ENCODE measurements around the gene PGAP3.

The PGAP3 gene

GRCh38 chr17:39669897-39670735 is 17.7 kb downstream of the PGAP3 start:
- H3K9ac ChIP-seq (ENCODE audit: low read length): no peak overlapping the region
- no peak for TF ChIP-seq CTCF (IDR thresholded peaks at IDR 0.05; ENCODE audit: low read length)
- no peak for TF ChIP-seq EZH2 (IDR thresholded peaks at IDR 0.05; ENCODE audit: borderline replicate concordance, low read length)
- no peaks in the 10 kb centered on the region for H3K79me2 ChIP-seq (ENCODE audit: insufficient read depth, low read length)
- H3K4me1 ChIP-seq (ENCODE audit: insufficient read depth, low read length, severe bottlenecking): peaks cover 18% of the 10 kb centered on the region
- no peak overlapping the region for H3K4me3 ChIP-seq (ENCODE audit: low read depth, low read length, poor library complexity, severe bottlenecking)
- H2AFZ ChIP-seq (ENCODE audit: low read length): no peak overlapping the region
- no peaks in the 10 kb centered on the region for H3K9me2 ChIP-seq (ENCODE audit: low read depth, low read length)
- no peaks in the 10 kb centered on the region for H3F3A ChIP-seq (ENCODE audit: insufficient read depth, low read length)
- peaks cover 13% of the 10 kb centered on the region; the same call in 1 of the 2 replicates for H3K27me3 ChIP-seq (ENCODE audit: insufficient read depth, low read length)
- no peaks in the 10 kb centered on the region for H3K36me3 ChIP-seq (ENCODE audit: insufficient read depth, low read length)
- H3K27ac ChIP-seq (ENCODE audit: low read depth, low read length, poor library complexity, severe bottlenecking): no peak overlapping the region
- no peaks in the 10 kb centered on the region for H4K20me1 ChIP-seq (ENCODE audit: insufficient read depth, low read length)
- no peaks in the 10 kb centered on the region for H3K9me3 ChIP-seq (ENCODE audit: low read length)
- no peak overlapping the region for H3K4me2 ChIP-seq (ENCODE audit: low read length)

GRCh38 chr17:39667945-39668924 is 19.6 kb downstream of the PGAP3 start, which contains the start of gene PNMT:
TSS of gene PNMT (plus strand) at chr17:39668453. CDS start at chr17:39668476, 23 bp downstream.
- H3K4me3 ChIP-seq (ENCODE audit: low read depth, low read length, poor library complexity, severe bottlenecking): peak within 1 kb of the TSS; percentile 55
- no peak within 1 kb of the TSS; the same call in 1 of the 2 replicates for H3K9ac ChIP-seq (ENCODE audit: low read length)
- H3K9me3 ChIP-seq (ENCODE audit: low read length): no peaks in the 10 kb centered on the region
- no peak within 1 kb of the TSS for H3K27ac ChIP-seq (ENCODE audit: low read depth, low read length, poor library complexity, severe bottlenecking)
- H3F3A ChIP-seq (ENCODE audit: insufficient read depth, low read length): no peaks in the 10 kb centered on the region
- peaks cover 13% of the 10 kb centered on the region; the same call in 1 of the 2 replicates for H3K27me3 ChIP-seq (ENCODE audit: insufficient read depth, low read length)
- no peak within 1 kb of the TSS for H2AFZ ChIP-seq (ENCODE audit: low read length)
- no peaks in the 10 kb centered on the region for H3K36me3 ChIP-seq (ENCODE audit: insufficient read depth, low read length)
- H4K20me1 ChIP-seq (ENCODE audit: insufficient read depth, low read length): no peaks in the 10 kb centered on the region
- no peaks in the 10 kb centered on the region for H3K79me2 ChIP-seq (ENCODE audit: insufficient read depth, low read length)
- H3K4me2 ChIP-seq (ENCODE audit: low read length): peak within 1 kb of the TSS; percentile 79
- peaks cover 18% of the 10 kb centered on the region for H3K4me1 ChIP-seq (ENCODE audit: insufficient read depth, low read length, severe bottlenecking)
- TF ChIP-seq CTCF (IDR thresholded peaks at IDR 0.05; ENCODE audit: low read length) (peak; percentile 79), EZH2 (IDR thresholded peaks at IDR 0.05; ENCODE audit: borderline replicate concordance, low read length) (no peak)
- H3K9me2 ChIP-seq (ENCODE audit: low read depth, low read length): no peaks in the 10 kb centered on the region

GRCh38 chr17:39667262-39667944 is 20.5 kb downstream of the PGAP3 start:
- Histone ChIP-seq H4K20me1 (ENCODE audit: insufficient read depth, low read length) (no peaks in the 10 kb centered on the region), H3F3A (ENCODE audit: insufficient read depth, low read length) (no peaks in the 10 kb centered on the region), H2AFZ (ENCODE audit: low read length) (no peak overlapping the region), H3K4me2 (ENCODE audit: low read length) (peak overlapping the region; percentile 79), H3K27ac (ENCODE audit: low read depth, low read length, poor library complexity, severe bottlenecking) (no peak overlapping the region), H3K79me2 (ENCODE audit: insufficient read depth, low read length) (no peaks in the 10 kb centered on the region), H3K4me3 (ENCODE audit: low read depth, low read length, poor library complexity, severe bottlenecking) (peak overlapping the region; percentile 55), H3K4me1 (ENCODE audit: insufficient read depth, low read length, severe bottlenecking) (peaks cover 18% of the 10 kb centered on the region), H3K9me2 (ENCODE audit: low read depth, low read length) (no peaks in the 10 kb centered on the region), H3K9ac (ENCODE audit: low read length) (no peak overlapping the region), H3K36me3 (ENCODE audit: insufficient read depth, low read length) (peaks cover 2% of the 10 kb centered on the region; the same call in 1 of the 2 replicates), H3K9me3 (ENCODE audit: low read length) (no peaks in the 10 kb centered on the region), H3K27me3 (ENCODE audit: insufficient read depth, low read length) (peaks cover 13% of the 10 kb centered on the region; the same call in 1 of the 2 replicates)
- TF ChIP-seq EZH2 (IDR thresholded peaks at IDR 0.05; ENCODE audit: borderline replicate concordance, low read length) (no peak), CTCF (IDR thresholded peaks at IDR 0.05; ENCODE audit: low read length) (no peak)
